GM23338 (cell line): Measurements from ENCODE around the gene NDUFS4. TPM values are rescaled to one million over a fixed set of nuclear protein-coding genes. Genes with fewer than 3 reads are reported as not detected.

ENCODE experiments used
- ATAC-seq: fragments of 200-7000 bp; cut with Tn5 transposase; 3 replicates; pipeline ENCODE4 v1.9.1; 2020
- DNase-seq: peaks from one replicate; pipeline ENCODE4 v3.0.0-alpha.2; 2015; ENCODE audit warnings: low spot score
- H2AFZ ChIP-seq: fragments of 200-600 bp; sonication (generic); 2 replicates; pipeline ENCODE4 v1.8.0; 2016; ENCODE audit warnings: antibody characterized with exemption, mild to moderate bottlenecking, moderate library complexity
- H3F3A ChIP-seq: fragments of 200-600 bp; sonication (generic); replicated peaks from 2 replicates; pipeline ENCODE4 v1.8.0; 2017; ENCODE audit warnings: antibody characterized with exemption, mixed run types, low read depth
- H3K27ac ChIP-seq: fragments of 200-600 bp; sonication (generic); 2 replicates; pipeline ENCODE4 v1.6.1; 2016; ENCODE audit warnings: low read depth
- H3K27me3 ChIP-seq: fragments of 200-600 bp; sonication (generic); 2 replicates; pipeline ENCODE4 v1.8.0; 2016; ENCODE audit warnings: mild to moderate bottlenecking, mixed run types, moderate library complexity; ENCODE audit not compliant: insufficient read depth
- H3K36me3 ChIP-seq: fragments of 200-600 bp; sonication (generic); 2 replicates; pipeline ENCODE4 v1.8.0; 2016; ENCODE audit warnings: mild to moderate bottlenecking; ENCODE audit not compliant: insufficient read depth
- H3K4me1 ChIP-seq: fragments of 200-600 bp; sonication (generic); 2 replicates; pipeline ENCODE4 v1.8.0; 2016; ENCODE audit warnings: mild to moderate bottlenecking, moderate library complexity; ENCODE audit not compliant: insufficient read depth
- H3K4me2 ChIP-seq: fragments of 200-600 bp; sonication (generic); 2 replicates; pipeline ENCODE4 v1.7.1; 2017; ENCODE audit warnings: mixed run types
- H3K4me3 ChIP-seq: fragments of 200-600 bp; sonication (generic); 2 replicates; pipeline ENCODE4 v1.6.1; 2016; ENCODE audit warnings: mixed run types
- H3K79me2 ChIP-seq: fragments of 200-600 bp; sonication (generic); replicated peaks from 2 replicates; pipeline ENCODE4 v1.8.0; 2017; ENCODE audit warnings: mild to moderate bottlenecking; ENCODE audit not compliant: insufficient read depth
- H3K9me2 ChIP-seq: fragments of 200-600 bp; sonication (generic); 2 replicates; pipeline ENCODE4 v1.8.0; 2017; ENCODE audit not compliant: insufficient read depth
- H4K20me1 ChIP-seq: fragments of 200-600 bp; sonication (generic); replicated peaks from 2 replicates; pipeline ENCODE4 v1.8.0; 2017; ENCODE audit warnings: mild to moderate bottlenecking; ENCODE audit not compliant: insufficient read depth
- H3K27ac Mint-ChIP-seq: 2 replicates; pipeline ENCODE4 v1.8.0; 2020; ENCODE audit warnings: inconsistent platforms, mild to moderate bottlenecking, moderate library complexity, mixed read lengths
- H3K27me3 Mint-ChIP-seq: 3 replicates; pipeline ENCODE4 v1.8.0; 2022; ENCODE audit warnings: low read depth, mild to moderate bottlenecking, moderate library complexity, mixed read lengths, inconsistent platforms; ENCODE audit not compliant: insufficient read depth, poor library complexity
- H3K36me3 Mint-ChIP-seq: 3 replicates; pipeline ENCODE4 v1.8.0; 2021; ENCODE audit warnings: low read depth, mild to moderate bottlenecking, inconsistent platforms, moderate library complexity, mixed read lengths
- H3K4me1 Mint-ChIP-seq: 3 replicates; pipeline ENCODE4 v1.8.0; 2020; ENCODE audit warnings: mild to moderate bottlenecking, inconsistent platforms, mixed read lengths
- H3K4me3 Mint-ChIP-seq: 3 replicates; pipeline ENCODE4 v1.8.0; 2021; ENCODE audit warnings: moderate library complexity, mild to moderate bottlenecking, inconsistent platforms, mixed read lengths
- H3K9me3 Mint-ChIP-seq: 3 replicates; pipeline ENCODE4 v1.8.0; 2020; ENCODE audit warnings: moderate library complexity, mild to moderate bottlenecking, inconsistent platforms, mixed read lengths
- CREB1 ChIP-seq: fragments of 250-450 bp; sonication (Bioruptor Pico); IDR thresholded peaks from 2 replicates; pipeline ENCODE4 v1.5.0; 2020; ENCODE audit warnings: low read depth, mild to moderate bottlenecking, moderate library complexity
- EZH2 ChIP-seq: fragments of 200-600 bp; sonication (generic); IDR thresholded peaks from one replicate; pipeline ENCODE4 v1.8.0; 2017; ENCODE audit warnings: antibody characterized with exemption, mild to moderate bottlenecking, low read depth; ENCODE audit not compliant: unreplicated experiment
- EZH2phosphoT487 ChIP-seq: fragments of 200-600 bp; sonication (generic); IDR thresholded peaks from one replicate; pipeline ENCODE4 v1.8.1; 2018; ENCODE audit warnings: antibody characterized with exemption; ENCODE audit not compliant: unreplicated experiment
- JUNB ChIP-seq: IDR thresholded peaks from one replicate; pipeline ENCODE4 v1.6.1; 2016; ENCODE audit warnings: antibody characterized with exemption; ENCODE audit not compliant: unreplicated experiment
- NANOG ChIP-seq: IDR thresholded peaks from 2 replicates; pipeline ENCODE4 v1.6.1; 2016; ENCODE audit warnings: antibody characterized with exemption, borderline replicate concordance
- POLR2AphosphoS5 ChIP-seq: IDR thresholded peaks from 2 replicates; pipeline ENCODE4 v1.6.1; 2016; ENCODE audit warnings: antibody characterized with exemption, low read depth
- STAT1 ChIP-seq: IDR thresholded peaks from one replicate; pipeline ENCODE4 v1.6.1; 2016; ENCODE audit warnings: antibody characterized with exemption; ENCODE audit not compliant: unreplicated experiment
- ZNF114 ChIP-seq: fragments of 250-450 bp; sonication (Bioruptor Pico); IDR thresholded peaks from 2 replicates; pipeline ENCODE4 v1.5.0; 2020; ENCODE audit warnings: mild to moderate bottlenecking, moderate library complexity
- ZNF331 ChIP-seq: fragments of 250-450 bp; sonication (Bioruptor Pico); IDR thresholded peaks from 2 replicates; pipeline ENCODE4 v1.5.0; 2020; ENCODE audit warnings: low read depth, mild to moderate bottlenecking, moderate library complexity
- polyA plus RNA-seq: library from polyadenylated mRNA; unstranded; fragments of >200 nt; fragmentation: Nextera tagmentation; extraction: Ambion mirVana; gene quantifications from 2 replicates; pipeline ENCODE4 v1.2.1, GENCODE V29; 2016
- total RNA-seq: library from RNA; depleted of rRNA; stranded (reverse); fragments of >200 nt; shearing (Covaris generic); gene quantifications from 2 replicates; pipeline ENCODE4 v1.2.3, GENCODE V29; 2014
- TF ChIP-seq, protein P1 (sequence below), 2 experiments: fragments of 200-600 bp in 1 of 2; sonication (generic) in 1 of 2; conservative IDR thresholded peaks; 2 replicates each; pipeline versions ENCODE4 v1.5.1 to v1.6.1; 2016 to 2017; ENCODE audit warnings: antibody characterized with exemption in 2 of 2, low read depth in 2 of 2, mild to moderate bottlenecking in 2 of 2, moderate library complexity in 1 of 2
- TF ChIP-seq, protein P2 (sequence below): fragments of 250-450 bp; sonication (Bioruptor Pico); IDR thresholded peaks from 2 replicates; pipeline ENCODE4 v1.5.0; 2020; ENCODE audit warnings: mild to moderate bottlenecking, moderate library complexity
- TF ChIP-seq, protein P3 (sequence below): IDR thresholded peaks from one replicate; pipeline ENCODE4 v1.6.1; 2018; ENCODE audit warnings: antibody characterized with exemption; ENCODE audit not compliant: unreplicated experiment
- TF ChIP-seq, protein P4 (sequence below): IDR thresholded peaks from 2 replicates; pipeline ENCODE4 v1.6.1; 2016; ENCODE audit warnings: antibody characterized with exemption

The NDUFS4 gene
- total and polyA plus RNA-seq, 2 experiments from 2014 or later: 65.6 to 151 TPM

- no peak for ATAC-seq
- H3K4me3 Mint-ChIP-seq: no peak overlapping the region
- Histone ChIP-seq H3K9me2 (no peaks in the 10 kb centered on the region), H3K79me2 (peaks cover 15% of the 10 kb centered on the region), H3K27ac (no peak overlapping the region), H3K27me3 (no peaks in the 10 kb centered on the region), H2AFZ (no peak overlapping the region), H3F3A (no peaks in the 10 kb centered on the region), H3K36me3 (no peaks in the 10 kb centered on the region), H3K4me3 (no peak overlapping the region), H3K4me2 (no peak overlapping the region), H3K4me1 (peaks cover 34% of the 10 kb centered on the region), H4K20me1 (no peaks in the 10 kb centered on the region)
- H3K27ac Mint-ChIP-seq: no peak overlapping the region
- H3K9me3 Mint-ChIP-seq: peaks cover 7% of the 10 kb centered on the region; the same call in 2 of the 3 replicates
- H3K27me3 Mint-ChIP-seq: no peaks in the 10 kb centered on the region
- DNase-seq: no peak
- H3K4me1 Mint-ChIP-seq: peaks cover 17% of the 10 kb centered on the region
- H3K36me3 Mint-ChIP-seq: peaks cover 31% of the 10 kb centered on the region
- TF ChIP-seq POLR2AphosphoS5 (no peak), EZH2 (no peak), ZNF331 (no peak), CREB1 (CRISPR knock-in tag) (no peak), STAT1 (no peak), ZNF114 (no peak), NANOG (no peak), JUNB (no peak), EZH2phosphoT487 (no peak)
- TF ChIP-seq, protein P1, sequence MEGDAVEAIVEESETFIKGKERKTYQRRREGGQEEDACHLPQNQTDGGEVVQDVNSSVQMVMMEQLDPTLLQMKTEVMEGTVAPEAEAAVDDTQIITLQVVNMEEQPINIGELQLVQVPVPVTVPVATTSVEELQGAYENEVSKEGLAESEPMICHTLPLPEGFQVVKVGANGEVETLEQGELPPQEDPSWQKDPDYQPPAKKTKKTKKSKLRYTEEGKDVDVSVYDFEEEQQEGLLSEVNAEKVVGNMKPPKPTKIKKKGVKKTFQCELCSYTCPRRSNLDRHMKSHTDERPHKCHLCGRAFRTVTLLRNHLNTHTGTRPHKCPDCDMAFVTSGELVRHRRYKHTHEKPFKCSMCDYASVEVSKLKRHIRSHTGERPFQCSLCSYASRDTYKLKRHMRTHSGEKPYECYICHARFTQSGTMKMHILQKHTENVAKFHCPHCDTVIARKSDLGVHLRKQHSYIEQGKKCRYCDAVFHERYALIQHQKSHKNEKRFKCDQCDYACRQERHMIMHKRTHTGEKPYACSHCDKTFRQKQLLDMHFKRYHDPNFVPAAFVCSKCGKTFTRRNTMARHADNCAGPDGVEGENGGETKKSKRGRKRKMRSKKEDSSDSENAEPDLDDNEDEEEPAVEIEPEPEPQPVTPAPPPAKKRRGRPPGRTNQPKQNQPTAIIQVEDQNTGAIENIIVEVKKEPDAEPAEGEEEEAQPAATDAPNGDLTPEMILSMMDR (conservative IDR thresholded peaks at IDR 0.05; ENCODE audit: low read depth in 2 of 2): no peak
- TF ChIP-seq, protein P2, sequence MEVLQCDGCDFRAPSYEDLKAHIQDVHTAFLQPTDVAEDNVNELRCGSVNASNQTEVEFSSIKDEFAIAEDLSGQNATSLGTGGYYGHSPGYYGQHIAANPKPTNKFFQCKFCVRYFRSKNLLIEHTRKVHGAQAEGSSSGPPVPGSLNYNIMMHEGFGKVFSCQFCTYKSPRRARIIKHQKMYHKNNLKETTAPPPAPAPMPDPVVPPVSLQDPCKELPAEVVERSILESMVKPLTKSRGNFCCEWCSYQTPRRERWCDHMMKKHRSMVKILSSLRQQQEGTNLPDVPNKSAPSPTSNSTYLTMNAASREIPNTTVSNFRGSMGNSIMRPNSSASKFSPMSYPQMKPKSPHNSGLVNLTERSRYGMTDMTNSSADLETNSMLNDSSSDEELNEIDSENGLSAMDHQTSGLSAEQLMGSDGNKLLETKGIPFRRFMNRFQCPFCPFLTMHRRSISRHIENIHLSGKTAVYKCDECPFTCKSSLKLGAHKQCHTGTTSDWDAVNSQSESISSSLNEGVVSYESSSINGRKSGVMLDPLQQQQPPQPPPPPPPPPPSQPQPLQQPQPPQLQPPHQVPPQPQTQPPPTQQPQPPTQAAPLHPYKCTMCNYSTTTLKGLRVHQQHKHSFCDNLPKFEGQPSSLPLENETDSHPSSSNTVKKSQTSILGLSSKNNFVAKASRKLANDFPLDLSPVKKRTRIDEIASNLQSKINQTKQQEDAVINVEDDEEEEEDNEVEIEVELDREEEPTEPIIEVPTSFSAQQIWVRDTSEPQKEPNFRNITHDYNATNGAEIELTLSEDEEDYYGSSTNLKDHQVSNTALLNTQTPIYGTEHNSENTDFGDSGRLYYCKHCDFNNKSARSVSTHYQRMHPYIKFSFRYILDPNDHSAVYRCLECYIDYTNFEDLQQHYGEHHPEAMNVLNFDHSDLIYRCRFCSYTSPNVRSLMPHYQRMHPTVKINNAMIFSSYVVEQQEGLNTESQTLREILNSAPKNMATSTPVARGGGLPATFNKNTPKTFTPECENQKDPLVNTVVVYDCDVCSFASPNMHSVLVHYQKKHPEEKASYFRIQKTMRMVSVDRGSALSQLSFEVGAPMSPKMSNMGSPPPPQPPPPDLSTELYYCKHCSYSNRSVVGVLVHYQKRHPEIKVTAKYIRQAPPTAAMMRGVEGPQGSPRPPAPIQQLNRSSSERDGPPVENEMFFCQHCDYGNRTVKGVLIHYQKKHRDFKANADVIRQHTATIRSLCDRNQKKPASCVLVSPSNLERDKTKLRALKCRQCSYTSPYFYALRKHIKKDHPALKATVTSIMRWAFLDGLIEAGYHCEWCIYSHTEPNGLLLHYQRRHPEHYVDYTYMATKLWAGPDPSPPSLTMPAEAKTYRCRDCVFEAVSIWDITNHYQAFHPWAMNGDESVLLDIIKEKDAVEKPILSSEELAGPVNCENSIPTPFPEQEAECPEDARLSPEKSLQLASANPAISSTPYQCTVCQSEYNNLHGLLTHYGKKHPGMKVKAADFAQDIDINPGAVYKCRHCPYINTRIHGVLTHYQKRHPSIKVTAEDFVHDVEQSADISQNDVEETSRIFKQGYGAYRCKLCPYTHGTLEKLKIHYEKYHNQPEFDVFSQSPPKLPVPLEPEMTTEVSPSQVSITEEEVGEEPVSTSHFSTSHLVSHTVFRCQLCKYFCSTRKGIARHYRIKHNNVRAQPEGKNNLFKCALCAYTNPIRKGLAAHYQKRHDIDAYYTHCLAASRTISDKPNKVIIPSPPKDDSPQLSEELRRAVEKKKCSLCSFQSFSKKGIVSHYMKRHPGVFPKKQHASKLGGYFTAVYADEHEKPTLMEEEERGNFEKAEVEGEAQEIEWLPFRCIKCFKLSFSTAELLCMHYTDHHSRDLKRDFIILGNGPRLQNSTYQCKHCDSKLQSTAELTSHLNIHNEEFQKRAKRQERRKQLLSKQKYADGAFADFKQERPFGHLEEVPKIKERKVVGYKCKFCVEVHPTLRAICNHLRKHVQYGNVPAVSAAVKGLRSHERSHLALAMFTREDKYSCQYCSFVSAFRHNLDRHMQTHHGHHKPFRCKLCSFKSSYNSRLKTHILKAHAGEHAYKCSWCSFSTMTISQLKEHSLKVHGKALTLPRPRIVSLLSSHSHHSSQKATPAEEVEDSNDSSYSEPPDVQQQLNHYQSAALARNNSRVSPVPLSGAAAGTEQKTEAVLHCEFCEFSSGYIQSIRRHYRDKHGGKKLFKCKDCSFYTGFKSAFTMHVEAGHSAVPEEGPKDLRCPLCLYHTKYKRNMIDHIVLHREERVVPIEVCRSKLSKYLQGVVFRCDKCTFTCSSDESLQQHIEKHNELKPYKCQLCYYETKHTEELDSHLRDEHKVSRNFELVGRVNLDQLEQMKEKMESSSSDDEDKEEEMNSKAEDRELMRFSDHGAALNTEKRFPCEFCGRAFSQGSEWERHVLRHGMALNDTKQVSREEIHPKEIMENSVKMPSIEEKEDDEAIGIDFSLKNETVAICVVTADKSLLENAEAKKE (CRISPR knock-in tag): no peak
- TF ChIP-seq, protein P3, sequence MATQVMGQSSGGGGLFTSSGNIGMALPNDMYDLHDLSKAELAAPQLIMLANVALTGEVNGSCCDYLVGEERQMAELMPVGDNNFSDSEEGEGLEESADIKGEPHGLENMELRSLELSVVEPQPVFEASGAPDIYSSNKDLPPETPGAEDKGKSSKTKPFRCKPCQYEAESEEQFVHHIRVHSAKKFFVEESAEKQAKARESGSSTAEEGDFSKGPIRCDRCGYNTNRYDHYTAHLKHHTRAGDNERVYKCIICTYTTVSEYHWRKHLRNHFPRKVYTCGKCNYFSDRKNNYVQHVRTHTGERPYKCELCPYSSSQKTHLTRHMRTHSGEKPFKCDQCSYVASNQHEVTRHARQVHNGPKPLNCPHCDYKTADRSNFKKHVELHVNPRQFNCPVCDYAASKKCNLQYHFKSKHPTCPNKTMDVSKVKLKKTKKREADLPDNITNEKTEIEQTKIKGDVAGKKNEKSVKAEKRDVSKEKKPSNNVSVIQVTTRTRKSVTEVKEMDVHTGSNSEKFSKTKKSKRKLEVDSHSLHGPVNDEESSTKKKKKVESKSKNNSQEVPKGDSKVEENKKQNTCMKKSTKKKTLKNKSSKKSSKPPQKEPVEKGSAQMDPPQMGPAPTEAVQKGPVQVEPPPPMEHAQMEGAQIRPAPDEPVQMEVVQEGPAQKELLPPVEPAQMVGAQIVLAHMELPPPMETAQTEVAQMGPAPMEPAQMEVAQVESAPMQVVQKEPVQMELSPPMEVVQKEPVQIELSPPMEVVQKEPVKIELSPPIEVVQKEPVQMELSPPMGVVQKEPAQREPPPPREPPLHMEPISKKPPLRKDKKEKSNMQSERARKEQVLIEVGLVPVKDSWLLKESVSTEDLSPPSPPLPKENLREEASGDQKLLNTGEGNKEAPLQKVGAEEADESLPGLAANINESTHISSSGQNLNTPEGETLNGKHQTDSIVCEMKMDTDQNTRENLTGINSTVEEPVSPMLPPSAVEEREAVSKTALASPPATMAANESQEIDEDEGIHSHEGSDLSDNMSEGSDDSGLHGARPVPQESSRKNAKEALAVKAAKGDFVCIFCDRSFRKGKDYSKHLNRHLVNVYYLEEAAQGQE: no peak
- TF ChIP-seq, protein P4, sequence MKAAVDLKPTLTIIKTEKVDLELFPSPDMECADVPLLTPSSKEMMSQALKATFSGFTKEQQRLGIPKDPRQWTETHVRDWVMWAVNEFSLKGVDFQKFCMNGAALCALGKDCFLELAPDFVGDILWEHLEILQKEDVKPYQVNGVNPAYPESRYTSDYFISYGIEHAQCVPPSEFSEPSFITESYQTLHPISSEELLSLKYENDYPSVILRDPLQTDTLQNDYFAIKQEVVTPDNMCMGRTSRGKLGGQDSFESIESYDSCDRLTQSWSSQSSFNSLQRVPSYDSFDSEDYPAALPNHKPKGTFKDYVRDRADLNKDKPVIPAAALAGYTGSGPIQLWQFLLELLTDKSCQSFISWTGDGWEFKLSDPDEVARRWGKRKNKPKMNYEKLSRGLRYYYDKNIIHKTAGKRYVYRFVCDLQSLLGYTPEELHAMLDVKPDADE: no peak
These were observed 88.9 kb downstream of the NDUFS4 start for GRCh38 chr5:53649352-53649751.
